HFFc6 (cell line): ENCODE data around the gene EN2. TPM values are rescaled to one million over a fixed set of nuclear protein-coding genes. Genes with fewer than 3 reads are reported as not detected.

Source experiments
- DNase-seq: peaks from one replicate; pipeline ENCODE4 v3.0.0-alpha.2; 2018
- H3K27ac Mint-ChIP-seq: 2 replicates; pipeline ENCODE4 v1.8.0; 2020; ENCODE audit warnings: mild to moderate bottlenecking, mixed read lengths
- H3K27me3 Mint-ChIP-seq: 2 replicates; pipeline ENCODE4 v1.8.0; 2021; ENCODE audit warnings: mild to moderate bottlenecking, moderate library complexity, mixed read lengths; ENCODE audit not compliant: insufficient read depth
- H3K36me3 Mint-ChIP-seq: 2 replicates; pipeline ENCODE4 v1.8.0; 2021; ENCODE audit warnings: low read depth, mixed read lengths
- H3K4me1 Mint-ChIP-seq: 2 replicates; pipeline ENCODE4 v1.8.0; 2020; ENCODE audit warnings: low read depth, mixed read lengths
- H3K4me3 Mint-ChIP-seq: 2 replicates; pipeline ENCODE4 v1.8.0; 2020; ENCODE audit warnings: mild to moderate bottlenecking, moderate library complexity, mixed read lengths
- H3K9me3 Mint-ChIP-seq: 2 replicates; pipeline ENCODE4 v1.8.0; 2020; ENCODE audit warnings: mild to moderate bottlenecking, mixed read lengths
- CTCF ChIP-seq: fragments of 200-600 bp; sonication (generic); IDR thresholded peaks from 2 replicates; pipeline ENCODE4 v1.5.0; 2021; ENCODE audit warnings: antibody characterized with exemption, mild to moderate bottlenecking
- total RNA-seq, 6 experiments: library from RNA; stranded (reverse); fragmentation: NEBNext Ultra II Directional; extraction: Animal tissue kit (Norgen Biotek cat#: 25700); gene quantifications; 2 replicates in 1 of 6; 3 replicates in 5 of 6; pipeline ENCODE4 v1.2.3, GENCODE V29; 2021

Gene EN2
- total RNA-seq, 6 experiments from 2014 or later = not detected

GRCh38 chr7:155428171-155428834 is 29.6 kb upstream of the EN2 start:
- DNase-seq = no peak
- H3K9me3 Mint-ChIP-seq = no peaks in the 10 kb centered on the region
- no peak overlapping the region for H3K4me3 Mint-ChIP-seq
- no peak overlapping the region for H3K27ac Mint-ChIP-seq
- no peak for TF ChIP-seq CTCF
- peaks cover 57% of the 10 kb centered on the region for H3K27me3 Mint-ChIP-seq
- H3K4me1 Mint-ChIP-seq = no peaks in the 10 kb centered on the region
- H3K36me3 Mint-ChIP-seq = no peaks in the 10 kb centered on the region

- H3K9me3 Mint-ChIP-seq = no peaks in the 10 kb centered on the region
- no peaks in the 10 kb centered on the region for H3K36me3 Mint-ChIP-seq
- no peak overlapping the region for H3K4me3 Mint-ChIP-seq
- no peaks in the 10 kb centered on the region for H3K4me1 Mint-ChIP-seq
- no peak for DNase-seq
- H3K27me3 Mint-ChIP-seq = peaks cover 57% of the 10 kb centered on the region
- H3K27ac Mint-ChIP-seq = no peak overlapping the region
- no peak for TF ChIP-seq CTCF
Measured at GRCh38 chr7:155429651-155430050, 28.3 kb upstream of the EN2 start.

GRCh38 chr7:155430606-155431005 is 27.3 kb upstream of the EN2 start:
- DNase-seq = no peak
- H3K27ac Mint-ChIP-seq = no peak overlapping the region
- peaks cover 52% of the 10 kb centered on the region for H3K27me3 Mint-ChIP-seq
- no peak overlapping the region for H3K4me3 Mint-ChIP-seq
- H3K36me3 Mint-ChIP-seq = no peaks in the 10 kb centered on the region
- TF ChIP-seq CTCF = no peak
- H3K9me3 Mint-ChIP-seq = no peaks in the 10 kb centered on the region
- no peaks in the 10 kb centered on the region for H3K4me1 Mint-ChIP-seq

GRCh38 chr7:155431231-155431630 is 26.7 kb upstream of the EN2 start:
- Mint-ChIP-seq H3K36me3 (no peaks in the 10 kb centered on the region), H3K9me3 (no peaks in the 10 kb centered on the region), H3K4me3 (no peak overlapping the region), H3K27ac (no peak overlapping the region), H3K27me3 (peaks cover 47% of the 10 kb centered on the region), H3K4me1 (no peaks in the 10 kb centered on the region)
- no peak for DNase-seq
- no peak for TF ChIP-seq CTCF

- H3K36me3 Mint-ChIP-seq = no peaks in the 10 kb centered on the region
- no peaks in the 10 kb centered on the region for H3K4me1 Mint-ChIP-seq
- H3K27ac Mint-ChIP-seq = no peak overlapping the region
- no peaks in the 10 kb centered on the region for H3K9me3 Mint-ChIP-seq
- no peak overlapping the region for H3K4me3 Mint-ChIP-seq
- DNase-seq = no peak
- peaks cover 46% of the 10 kb centered on the region for H3K27me3 Mint-ChIP-seq
- TF ChIP-seq CTCF = no peak
Measured at GRCh38 chr7:155431711-155432110, 26.2 kb upstream of the EN2 start.
